HG02981 (cell line): ENCODE results near the gene ZNF224.

Experiments
- ATAC-seq: cut with Tn5 transposase; IDR thresholded peaks from one replicate; pipeline ENCODE4 v1.9.1; 2021; ENCODE audit warnings: mild to moderate bottlenecking, moderate library complexity; ENCODE audit not compliant: unreplicated experiment

ZNF224 gene

DNA sequence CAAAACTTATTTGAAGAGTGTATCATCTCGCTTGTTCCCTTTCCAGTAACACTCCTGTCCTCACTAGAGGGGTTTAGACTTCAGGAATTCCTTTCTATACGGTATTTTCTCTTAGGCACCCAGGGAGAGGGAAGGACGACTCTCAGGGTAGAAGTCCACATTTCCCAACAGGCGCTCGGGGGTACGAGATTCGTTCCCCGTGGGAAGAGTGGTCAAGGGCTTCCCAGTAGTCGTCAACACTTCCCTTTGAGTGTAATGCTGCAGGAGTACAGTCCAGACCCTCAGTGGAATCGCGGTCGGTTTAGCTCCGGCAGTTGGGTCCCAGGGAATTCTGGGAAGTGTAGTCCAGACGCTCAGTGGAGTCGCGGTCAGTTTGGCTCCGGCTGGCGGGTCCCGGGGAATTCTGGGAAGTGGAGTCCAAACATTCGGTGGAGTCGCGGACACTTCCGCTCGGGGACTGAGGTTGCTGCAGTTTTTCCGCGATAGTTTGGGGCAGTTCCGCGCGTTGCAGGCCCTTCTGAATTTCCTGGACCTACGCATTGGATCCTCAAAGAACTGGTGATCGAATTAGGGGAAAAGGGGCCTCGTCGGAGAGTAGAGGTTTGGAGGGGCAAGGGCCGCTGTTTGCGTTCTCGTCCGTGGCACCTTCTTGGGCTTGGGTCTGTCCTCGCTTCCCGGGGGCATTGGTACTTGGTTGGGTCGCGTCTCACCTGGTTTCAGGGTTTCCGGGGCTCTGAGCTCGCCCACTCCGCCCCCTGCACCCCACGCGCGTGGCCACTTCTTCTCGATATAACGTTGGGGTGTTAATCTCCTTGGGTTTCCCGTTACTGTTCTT is at the start of gene ZNF224:
Gene ZNF224 (plus strand): TSS at position 431 of the 835 bp plus-strand sequence. CDS start 3,513 bp downstream, outside the sequence.
- ATAC-seq: peak; percentile 87

DNA sequence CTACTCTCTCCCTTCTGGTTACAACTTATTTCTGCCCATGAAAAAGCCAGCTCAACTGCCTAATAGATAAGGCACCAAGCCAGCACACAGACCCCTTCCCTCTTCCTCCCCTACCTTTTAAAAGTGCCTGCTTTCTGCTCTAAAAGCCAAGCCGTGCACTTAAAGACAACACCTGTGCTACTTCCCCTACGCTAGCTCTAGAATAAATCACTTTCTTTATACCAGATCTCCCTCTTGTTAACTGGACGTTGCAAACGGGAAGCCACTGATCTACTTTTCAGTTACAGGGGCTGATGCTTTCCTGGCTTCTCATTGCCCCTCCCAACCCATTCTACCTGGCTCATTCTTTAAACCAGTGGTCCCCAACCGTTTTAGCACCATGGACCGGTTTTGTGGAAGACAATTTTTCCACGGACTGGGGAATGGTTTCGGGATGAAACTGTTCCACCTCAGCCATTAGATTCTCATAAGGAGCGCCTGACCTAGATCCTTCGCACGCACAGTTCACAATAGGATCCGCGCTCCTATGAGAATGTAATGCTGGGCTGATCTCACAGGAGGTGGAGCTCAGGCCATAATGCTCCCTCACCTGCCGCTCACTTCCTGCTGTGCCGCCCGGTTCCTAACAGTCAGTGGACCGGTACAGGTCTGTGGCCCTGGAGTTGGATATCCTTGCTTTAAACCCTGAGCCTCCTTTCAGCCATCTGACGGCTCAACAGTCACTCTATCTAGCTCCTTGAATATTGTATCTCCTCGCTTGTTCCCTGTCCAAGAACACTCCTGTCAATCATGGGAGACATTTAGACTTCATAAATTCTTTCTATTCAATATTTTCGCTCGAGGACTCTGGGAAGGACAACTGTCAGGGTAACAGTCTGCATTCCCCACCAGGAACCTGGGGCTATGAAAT is 43.2 kb upstream of the ZNF224 start:
- ATAC-seq: no peak

DNA sequence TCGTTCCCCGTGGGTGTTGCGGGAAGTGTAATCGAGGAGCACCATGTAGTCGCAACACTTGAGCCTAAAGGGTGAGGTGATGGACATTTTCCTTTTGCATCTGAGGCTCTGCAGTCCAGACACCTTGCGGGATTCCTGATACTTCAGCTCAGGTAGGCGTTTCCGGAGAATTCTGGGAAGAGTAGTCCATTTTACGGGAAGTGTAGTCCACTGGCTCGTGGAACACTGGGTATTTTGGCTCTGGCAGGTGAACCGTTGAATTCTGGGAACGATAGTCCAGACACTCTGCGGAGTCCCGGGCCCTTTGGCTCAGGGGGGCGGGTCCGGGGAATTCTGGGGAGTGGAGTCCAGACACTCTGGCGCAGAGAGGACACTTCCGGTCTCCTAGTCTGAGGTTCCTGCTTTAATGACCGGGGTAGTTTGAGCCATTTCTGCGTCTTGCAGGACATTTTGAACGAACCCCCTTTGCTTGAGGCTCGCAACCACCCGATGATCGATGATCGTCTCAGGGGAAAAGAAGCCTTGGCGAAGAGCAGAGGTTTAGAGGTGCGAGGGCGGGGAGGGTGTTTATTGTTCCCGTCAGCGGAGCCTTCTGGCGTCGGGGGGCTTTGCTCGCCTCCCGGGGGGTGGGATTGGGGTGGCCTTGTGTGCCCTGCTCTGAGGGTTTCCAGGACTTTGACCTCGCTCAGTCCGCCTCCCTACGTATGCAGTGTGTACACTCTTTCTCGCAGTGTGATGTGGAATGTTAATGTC is 42.3 kb upstream of the ZNF224 start, which contains the start of gene ZNF223:
Gene ZNF223 (plus strand): TSS at position 387 of the 753 bp plus-strand sequence. CDS start 3,141 bp downstream, outside the sequence.
- peak; percentile 65 for ATAC-seq

DNA sequence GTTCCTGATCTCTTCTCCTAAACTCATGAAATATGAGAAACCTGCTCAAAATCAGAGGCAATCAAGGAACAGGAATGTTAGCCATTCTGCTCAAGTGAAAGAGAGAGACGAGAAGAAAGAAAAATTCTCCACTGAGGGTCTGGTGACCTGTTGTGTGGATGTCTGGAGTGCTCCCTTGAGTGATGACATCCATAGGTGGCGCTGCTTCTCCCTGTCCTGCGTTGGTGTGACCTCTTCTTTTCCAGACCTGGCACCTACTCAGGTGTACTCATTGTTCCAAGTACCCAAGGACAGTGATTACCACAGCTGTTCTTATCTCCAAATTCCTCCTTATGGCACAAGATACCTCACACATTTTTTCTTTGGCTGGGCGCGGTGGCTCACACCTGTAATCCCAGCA is 38.3 kb upstream of the ZNF224 start:
- ATAC-seq: no peak

DNA sequence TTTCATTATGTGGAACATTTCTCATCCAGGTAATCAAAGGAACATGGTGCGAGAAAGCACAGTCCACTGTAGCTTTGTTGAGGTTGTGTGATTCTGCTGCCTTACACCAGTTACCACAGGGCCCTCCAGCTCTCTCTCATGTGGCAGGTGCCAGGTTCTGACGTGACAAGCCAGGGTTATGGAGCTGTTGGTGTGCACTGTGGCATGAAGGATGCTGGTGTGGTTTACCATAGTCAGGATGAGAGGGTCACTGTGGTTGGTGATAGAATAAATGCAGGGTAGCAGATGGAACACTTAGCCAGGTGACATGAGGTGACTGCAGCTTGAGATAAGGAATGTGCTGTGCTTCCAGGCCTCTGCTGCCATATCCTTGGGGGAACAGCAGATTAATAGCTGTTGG is 34.9 kb upstream of the ZNF224 start:
- no peak for ATAC-seq

DNA sequence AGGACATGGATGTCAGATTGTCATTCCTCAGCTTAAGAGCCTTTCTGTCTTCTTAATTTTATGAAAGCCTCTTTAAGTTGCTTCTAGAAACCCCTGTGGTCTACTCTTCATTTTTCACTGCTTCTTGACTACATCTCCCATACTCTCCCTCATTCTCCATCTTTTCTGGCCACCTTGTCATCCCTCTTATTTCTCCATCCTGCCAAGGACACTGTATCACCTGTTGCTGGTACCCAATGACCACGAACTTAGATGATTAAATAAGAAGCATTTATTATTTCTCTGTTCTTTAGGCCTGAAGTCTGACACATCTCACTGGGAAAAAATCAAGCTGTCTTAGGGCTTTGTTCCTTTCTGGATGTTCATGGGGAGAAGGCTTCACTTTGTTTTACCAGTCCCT is 33.1 kb upstream of the ZNF224 start:
- no peak for ATAC-seq

DNA sequence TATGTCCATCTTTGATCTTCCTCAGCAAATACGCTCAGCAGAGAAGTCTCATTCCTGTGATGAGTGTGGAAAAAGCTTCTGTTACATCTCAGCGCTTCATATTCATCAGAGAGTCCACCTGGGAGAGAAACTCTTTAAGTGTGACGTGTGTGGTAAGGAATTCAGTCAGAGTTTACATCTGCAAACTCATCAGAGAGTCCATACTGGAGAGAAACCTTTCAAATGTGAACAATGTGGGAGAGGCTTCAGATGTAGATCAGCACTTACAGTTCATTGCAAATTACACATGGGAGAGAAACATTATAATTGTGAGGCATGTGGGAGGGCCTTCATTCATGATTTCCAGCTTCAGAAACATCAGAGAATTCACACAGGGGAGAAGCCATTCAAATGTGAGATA is 27.9 kb upstream of the ZNF224 start:
- no peak for ATAC-seq

DNA sequence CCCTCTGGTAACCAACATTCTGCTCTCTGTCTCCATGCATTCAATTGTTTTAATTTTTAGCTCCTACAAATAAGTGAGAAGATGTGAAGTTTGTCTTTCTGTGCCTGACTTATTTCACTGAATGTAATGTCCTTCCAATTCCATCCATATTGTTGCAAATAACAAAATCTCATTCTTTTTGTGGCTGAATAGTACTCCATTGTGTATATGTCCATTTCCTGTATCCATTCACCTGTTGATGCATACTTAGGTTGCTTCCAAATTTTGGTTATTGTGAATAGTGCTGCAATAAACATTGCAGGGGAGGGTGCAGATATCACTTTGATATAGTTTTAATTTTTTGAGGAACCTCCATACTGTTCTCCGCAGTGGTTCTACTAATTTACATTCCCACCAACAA is 24.7 kb upstream of the ZNF224 start:
- no peak for ATAC-seq

DNA sequence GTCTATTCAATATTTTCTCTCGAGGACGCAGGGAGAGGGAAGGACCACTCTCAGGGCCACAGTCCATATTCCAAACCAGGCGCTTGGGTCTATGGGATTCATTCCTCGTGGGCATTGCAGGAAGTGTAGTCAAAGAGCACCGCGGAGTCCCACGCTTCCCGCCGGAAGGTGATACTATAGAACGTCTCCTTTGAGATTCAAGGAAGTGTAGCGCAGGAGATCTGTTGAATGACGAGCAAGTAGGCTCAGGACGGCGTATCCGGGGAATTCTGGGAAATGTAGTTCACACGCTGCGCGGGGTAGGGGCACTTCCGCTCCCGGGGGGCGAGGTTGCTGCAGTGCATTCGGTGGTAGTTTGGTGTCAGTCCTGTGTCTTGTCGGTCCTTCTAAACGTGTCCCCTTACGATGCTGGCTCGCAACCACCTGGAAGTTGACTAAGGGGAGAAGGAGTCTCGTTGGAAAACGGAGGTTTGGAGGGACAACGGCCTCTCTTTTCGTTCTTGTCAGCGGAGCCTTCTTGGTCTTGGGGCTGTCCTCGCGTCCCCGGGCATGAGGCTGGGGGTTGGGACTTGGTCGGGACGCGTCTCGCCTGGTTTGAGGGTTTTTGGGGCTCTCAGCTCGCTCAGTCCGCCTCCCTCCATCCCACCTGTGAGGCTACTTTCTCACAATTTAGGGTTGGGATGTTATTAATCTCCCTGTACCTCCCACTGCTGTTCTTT is 22.2 kb upstream of the ZNF224 start, which contains the start of gene ZNF284:
Gene ZNF284 (plus strand): TSS at position 336 of the 719 bp plus-strand sequence. CDS start 4,231 bp downstream, outside the sequence.
- ATAC-seq: no peak

DNA sequence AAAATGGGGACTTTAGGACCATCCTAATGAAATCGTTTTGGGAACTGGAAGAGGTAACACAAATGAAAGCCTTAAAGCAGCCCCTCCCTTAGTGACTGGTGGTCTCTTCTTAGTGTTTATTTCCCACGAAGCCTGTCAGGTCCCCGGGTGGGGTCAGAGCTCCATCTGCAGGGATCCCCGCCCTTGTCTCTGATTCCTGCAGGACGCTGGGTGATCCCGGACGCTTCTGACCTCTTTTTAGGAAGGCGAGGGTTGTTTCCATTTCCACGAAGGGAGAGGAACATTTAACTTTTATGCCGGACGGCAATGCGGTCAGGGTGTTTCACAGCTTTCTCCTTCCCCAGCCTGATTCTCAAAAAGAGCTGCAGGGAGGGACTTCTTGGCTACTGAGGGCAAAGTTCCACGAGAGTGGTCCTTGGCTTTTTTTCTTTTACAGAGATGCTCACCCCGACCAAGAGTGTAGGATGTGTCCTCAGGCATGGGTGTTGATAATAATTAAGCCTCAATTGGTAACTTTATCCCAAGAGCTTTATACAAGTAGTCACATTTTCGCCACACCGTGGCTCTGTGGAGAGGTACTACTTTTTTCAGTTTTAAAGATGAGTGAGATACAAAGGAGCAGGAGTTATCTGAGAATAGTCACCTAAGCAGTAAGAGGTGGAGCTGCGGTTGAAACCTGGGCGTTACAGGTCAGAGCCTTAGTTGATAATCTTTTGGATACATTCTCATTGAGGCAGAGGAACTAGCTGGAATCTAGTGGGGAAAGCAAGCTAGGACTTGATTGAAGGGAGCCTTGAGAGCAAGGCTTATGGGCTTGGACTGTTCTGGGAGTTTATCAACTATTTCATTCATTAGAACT is 21.4 kb upstream of the ZNF224 start:
- no peak for ATAC-seq

DNA sequence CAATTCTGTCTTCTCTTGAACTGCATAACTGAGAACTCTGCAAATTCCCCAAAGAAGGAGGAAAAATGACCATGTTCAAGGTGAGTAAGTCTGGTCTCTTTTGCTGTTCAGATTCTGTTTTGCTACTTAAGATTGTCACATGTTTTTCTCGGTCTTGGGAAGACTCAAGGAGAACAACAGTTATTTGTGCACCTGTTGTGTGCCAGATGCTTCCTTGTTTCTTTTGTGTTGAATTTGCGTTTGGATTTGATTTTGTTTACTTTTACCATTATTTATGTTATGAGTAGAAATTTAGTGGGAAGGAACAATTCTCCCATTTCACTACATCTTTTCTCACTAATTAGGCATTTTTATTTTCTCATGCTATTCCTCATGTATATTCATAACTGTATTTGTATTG is 17.8 kb upstream of the ZNF224 start:
- no peak for ATAC-seq

DNA sequence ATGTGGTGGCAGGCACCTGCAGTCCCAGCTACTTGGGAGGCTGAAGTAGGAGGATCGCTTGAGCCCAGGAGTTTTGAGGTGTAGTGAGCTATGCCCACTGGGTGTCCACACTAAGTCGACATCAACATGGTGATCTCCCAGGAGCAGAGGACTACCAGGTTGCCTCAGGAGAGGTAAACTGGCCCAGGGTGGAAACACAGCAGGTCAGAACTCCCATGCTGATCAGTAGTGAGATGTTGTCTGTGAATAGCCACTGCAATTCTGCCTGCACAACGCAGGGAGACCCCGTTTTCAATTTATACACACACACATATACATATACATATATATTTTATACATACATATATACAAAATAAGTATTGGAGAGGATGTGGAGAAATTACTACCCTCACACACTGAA is 2.1 kb upstream of the ZNF224 start:
- ATAC-seq: no peak

DNA sequence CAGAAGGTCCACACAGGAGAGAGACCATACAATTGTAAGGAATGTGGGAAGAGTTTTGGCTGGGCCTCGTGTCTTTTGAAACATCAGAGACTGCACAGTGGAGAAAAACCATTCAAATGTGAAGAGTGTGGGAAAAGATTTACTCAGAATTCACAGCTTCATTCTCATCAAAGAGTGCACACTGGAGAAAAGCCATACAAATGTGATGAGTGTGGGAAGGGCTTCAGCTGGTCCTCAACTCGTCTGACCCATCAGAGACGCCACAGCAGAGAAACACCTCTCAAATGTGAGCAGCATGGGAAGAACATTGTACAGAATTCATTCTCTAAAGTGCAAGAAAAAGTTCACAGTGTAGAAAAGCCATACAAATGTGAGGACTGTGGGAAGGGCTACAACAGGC is 13.6 kb downstream of the ZNF224 start:
- ATAC-seq: no peak

DNA sequence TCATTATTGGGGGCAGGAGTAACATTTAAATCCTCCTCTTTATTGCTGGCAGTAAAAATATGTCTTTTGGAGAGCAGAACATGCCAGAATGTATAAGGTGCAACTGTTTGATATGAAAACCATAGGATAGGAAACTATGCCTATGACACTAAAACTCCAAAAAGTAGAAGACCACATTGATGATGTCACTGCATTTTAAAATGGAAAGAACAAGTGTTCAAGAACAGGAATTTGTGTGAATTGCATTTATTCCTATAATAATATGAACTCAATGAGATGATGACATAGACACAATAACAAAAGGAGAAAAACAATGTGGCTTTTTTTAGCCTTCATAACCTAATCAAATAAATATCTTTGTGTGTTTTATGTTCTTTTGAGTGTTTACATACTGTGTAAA is 15.3 kb downstream of the ZNF224 start:
- ATAC-seq: no peak

DNA sequence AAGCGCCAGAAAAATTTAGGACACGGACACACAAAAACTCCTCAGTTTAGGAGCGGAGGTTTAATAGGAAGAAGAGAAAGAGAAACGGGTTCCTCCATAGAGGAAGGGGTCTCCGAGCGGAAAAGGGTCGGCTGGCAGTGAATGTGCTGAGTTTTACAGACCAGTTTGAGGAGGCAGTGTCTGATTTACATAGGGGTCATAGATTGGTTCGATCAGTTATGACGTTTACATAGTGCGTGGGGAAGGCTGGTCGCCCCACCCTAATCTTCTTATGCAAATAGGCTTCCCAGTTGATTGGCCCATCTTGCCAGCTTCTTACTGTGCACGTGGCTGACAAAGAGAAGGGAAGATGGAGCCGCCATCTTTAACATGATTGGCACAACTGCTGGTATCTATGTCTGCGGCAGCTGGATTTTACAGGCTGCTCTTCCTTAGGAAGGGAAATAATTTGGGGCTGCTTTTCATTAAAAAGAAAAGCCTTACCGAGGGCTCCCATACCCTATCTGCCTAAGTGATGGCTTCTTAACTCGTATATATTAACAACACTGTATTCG is 17.8 kb downstream of the ZNF224 start:
- no peak for ATAC-seq

DNA sequence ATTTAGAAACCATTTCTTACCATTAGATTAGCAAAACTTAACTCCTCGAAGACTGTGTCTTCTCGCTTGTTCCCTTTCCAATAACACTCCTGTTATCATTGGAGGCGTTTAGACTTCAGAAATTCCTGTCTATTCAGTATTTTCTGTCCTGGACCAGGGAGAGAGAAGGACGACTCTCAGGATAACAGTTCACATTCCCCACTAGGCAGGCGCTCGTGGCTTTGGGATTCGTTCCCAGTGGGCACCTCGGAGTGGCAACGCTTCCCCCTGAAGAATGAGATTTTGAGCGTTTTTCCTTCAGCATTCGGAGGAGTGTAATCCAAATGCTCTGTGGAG is 18.6 kb downstream of the ZNF224 start:
- ATAC-seq: no peak

DNA sequence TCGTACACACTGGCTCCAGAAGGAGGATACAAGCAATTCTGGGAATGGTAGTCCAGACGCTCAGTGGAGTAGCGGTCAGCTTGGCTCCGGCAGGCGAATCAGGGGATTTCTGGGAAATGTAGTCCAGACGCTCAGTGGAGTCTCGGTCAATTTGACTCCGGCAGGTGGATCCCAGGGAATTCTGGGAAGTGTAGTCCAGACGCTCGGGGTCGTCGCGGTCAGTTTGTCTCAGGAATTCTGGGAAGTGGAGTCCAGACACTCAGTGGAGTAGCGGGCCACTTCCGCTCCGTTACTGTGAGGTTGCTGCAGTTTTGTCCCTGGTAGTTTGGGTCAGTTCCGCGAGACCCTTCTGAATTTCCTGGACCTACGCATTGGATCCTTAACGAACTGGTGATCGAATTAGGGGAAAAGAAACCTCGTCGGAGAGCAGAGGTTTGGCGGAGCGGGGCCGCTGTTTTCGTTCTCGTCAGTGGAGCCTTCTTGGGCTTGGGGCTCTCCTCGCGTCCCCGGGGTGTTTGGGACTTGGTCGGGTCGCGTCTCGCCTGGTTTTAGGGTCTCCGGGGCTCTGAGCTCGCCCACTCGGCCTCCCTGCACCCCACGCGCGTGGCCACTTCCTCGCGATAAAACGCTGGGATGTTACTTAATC is 19.1 kb downstream of the ZNF224 start, which contains the start of gene ZNF225:
Gene ZNF225 (plus strand): TSS at position 262 of the 646 bp plus-strand sequence. CDS start 2,429 bp downstream, outside the sequence.
- ATAC-seq: peak; percentile 89

DNA sequence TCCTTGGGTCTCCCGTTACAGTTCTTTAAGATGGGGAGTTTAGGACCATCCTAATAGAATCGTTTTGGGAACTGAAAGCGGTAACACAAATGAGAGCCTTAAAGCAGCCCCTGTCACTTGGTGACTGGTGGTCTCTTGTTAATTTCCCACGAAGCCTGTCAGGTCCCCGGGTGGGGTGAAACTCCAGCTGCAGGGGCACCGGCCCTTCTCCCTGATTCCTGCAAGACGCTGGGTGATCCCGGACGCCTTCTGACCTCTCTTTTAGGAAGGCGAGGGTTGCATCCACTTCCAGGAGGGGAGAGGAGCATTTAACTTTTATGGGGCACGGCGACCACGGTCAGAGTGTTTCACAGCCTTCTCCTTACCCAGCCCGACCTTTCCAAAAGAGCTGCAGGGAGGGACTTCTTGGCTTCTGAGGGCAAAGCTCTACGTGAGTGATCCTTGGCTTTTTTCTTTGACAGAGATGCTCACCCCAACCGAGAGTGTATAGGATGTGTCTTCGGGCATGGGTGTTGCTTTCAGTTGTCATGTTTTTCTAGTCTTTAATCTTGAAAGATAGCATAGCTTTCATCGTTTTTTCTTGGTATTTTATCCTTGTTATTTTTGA is 19.7 kb downstream of the ZNF224 start:
- no peak for ATAC-seq
